ENCODE results near the gene HTR2B.
A peak's percentile ranks its signal among the peaks of the same experiment; 100 is the strongest.

The HTR2B gene

DNA sequence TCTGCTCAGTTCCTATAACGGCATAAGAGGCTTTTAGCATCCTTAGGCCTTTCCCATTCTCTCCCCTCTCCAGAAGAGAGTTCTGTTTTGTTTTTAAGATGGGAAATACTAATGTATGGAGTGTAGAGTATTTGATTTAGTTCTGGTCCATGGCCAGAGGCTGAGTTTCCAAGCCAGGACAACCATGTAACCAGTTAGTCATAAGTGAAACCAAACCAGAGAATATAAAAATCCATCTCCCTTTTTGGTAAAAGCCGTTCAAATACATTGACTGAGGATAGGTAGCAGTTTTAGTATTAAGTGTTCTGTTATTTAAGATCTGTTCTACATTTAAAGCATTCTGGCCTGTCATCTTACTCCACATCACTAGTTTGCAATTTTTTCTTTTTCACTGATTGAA is 65.1 kb downstream of the HTR2B start:
- H3K27ac ChIP-seq (ENCODE audit: low read depth, low read length, severe bottlenecking) = no peak overlapping the region

DNA sequence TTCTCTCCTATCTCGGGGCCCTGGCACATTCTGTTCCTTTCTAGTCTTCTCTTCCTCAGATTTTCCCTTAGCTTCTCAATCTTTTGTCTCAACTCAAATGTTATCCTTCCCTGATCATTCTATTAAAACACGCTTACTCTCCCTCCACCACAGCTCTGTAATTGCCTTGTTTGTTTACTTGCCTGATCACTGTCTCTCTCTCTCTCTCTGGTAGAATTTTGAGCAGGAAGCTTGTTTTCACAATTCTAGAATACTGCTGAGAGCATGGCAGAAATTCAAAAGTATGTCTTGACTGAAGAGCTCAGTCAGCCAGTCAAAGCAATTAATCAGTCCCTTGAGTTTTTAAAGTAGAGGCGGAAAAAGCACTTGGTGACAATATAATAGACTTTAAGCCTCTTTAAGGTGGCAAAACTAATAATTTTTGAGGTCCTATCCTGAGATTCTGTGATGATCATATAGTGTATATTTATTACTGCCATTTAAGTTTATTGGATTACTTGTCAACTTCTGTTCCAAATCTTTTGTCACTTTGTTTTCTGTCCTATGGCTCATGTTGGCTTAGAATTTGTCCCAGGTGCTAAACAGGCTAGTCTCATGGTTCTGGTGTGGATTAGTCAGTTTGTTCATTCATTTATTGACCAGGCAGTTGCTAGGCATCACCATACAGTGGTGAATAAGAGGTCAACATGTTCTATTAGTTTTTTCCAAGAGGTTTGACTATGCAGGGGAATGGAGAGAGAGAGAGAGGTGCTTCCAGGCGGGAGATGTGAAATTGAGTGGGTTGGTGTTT is 65.9 kb downstream of the HTR2B start:
- peaks cover 44% of the 10 kb centered on the region for H3K36me3 ChIP-seq (ENCODE audit: control insufficient read depth, insufficient read depth, low read length)
- WGBS, 2 experiments (ENCODE audit: insufficient coverage in 2 of 2) = 92% methylated on average over 2 to 3 of the region's 4 CpGs
- H3K9me3 ChIP-seq (ENCODE audit: control insufficient read depth, low read length) = no peaks in the 10 kb centered on the region
- H3K4me1 ChIP-seq (ENCODE audit: control insufficient read depth, insufficient read depth, low read length, poor library complexity, severe bottlenecking) = peaks cover 13% of the 10 kb centered on the region
- peak overlapping the region; percentile 5 for H3K27ac ChIP-seq (ENCODE audit: low read depth, low read length, severe bottlenecking)
- peak overlapping the region; percentile 96 for H3K4me3 ChIP-seq (ENCODE audit: extremely low read depth, insufficient read depth, low read length, poor library complexity, severe bottlenecking)

More for the DNA sequence above, 65.1 kb downstream of the HTR2B start:
- H3K4me1 ChIP-seq (ENCODE audit: control insufficient read depth, insufficient read depth, low read length, poor library complexity, severe bottlenecking) = peaks cover 13% of the 10 kb centered on the region
- peaks cover 52% of the 10 kb centered on the region for H3K36me3 ChIP-seq (ENCODE audit: control insufficient read depth, insufficient read depth, low read length)
- no CpG with 5 or more reads among the region's 2 CpGs for whole genome bisulfite sequencing, 2 experiments (ENCODE audit: insufficient coverage in 2 of 2)
- H3K4me3 ChIP-seq (ENCODE audit: extremely low read depth, insufficient read depth, low read length, poor library complexity, severe bottlenecking) = no peak overlapping the region
- no peaks in the 10 kb centered on the region for H3K9me3 ChIP-seq (ENCODE audit: control insufficient read depth, low read length)
